Endothelial cell of umbilical vein (primary cell): ENCODE results near the gene AFP. TPM values are rescaled to one million over a fixed set of nuclear protein-coding genes. Genes with fewer than 3 reads are reported as not detected.

ENCODE experiments used
- BruUV-seq: library from RNA; stranded (reverse); fragments of 400-500 nt; replicated peaks from 2 replicates; lab custom pipeline; 2021; lab: Mats Ljungman, UMichigan
- CTCF ChIA-PET: fragments of 300-600, 350-600 bp; sonication (Branson Sonifier 250); formaldehyde crosslinking; loops from one replicate; lab custom pipeline; 2021; ENCODE audit warnings: antibody characterized with exemption, inconsistent platforms; lab: Charles Lee
- POLR2A ChIA-PET: fragments of 300-600, 350-600 bp; sonication (Branson Sonifier 250); formaldehyde crosslinking; loops from one replicate; lab custom pipeline; 2021; ENCODE audit warnings: antibody characterized with exemption, inconsistent platforms; lab: Charles Lee
- DNase-seq: peaks from one replicate; pipeline ENCODE4 v3.0.0-alpha.2; 2011; ENCODE audit warnings: low read depth, low spot score
- FAIRE-seq: peaks from 2 replicates; lab custom pipeline; 2011; peaks lifted over from hg19 to GRCh38; lab: Jason Lieb, UNC
- H2AFZ ChIP-seq: 2 replicates; pipeline ENCODE4 v1.6.0; 2012; ENCODE audit warnings: low read depth, low read length, control low read depth, inconsistent platforms
- H3K27ac ChIP-seq: 2 replicates; pipeline ENCODE4 v1.5.1; 2011; ENCODE audit warnings: low read depth, mild to moderate bottlenecking, control low read depth, low read length, moderate library complexity; ENCODE audit not compliant: insufficient read depth
- H3K27me3 ChIP-seq, 2 experiments: 2 replicates each; pipeline versions ENCODE4 v1.6.0 to v1.6.1; 2011; ENCODE audit warnings: low read length in 2 of 2, mixed read lengths in 1 of 2; ENCODE audit not compliant: control insufficient read depth in 2 of 2, insufficient read depth in 2 of 2
- H3K36me3 ChIP-seq, 2 experiments: 2 replicates in 1 of 2; 3 replicates in 1 of 2; pipeline ENCODE4 v1.5.1; 2011; ENCODE audit warnings: low read length in 2 of 2, mild to moderate bottlenecking in 1 of 2, moderate library complexity in 1 of 2; ENCODE audit not compliant: control insufficient read depth in 2 of 2, insufficient read depth in 2 of 2; ENCODE audit errors: extremely low read depth in 1 of 2
- H3K4me1 ChIP-seq: 3 replicates; pipeline ENCODE4 v1.5.1; 2011; ENCODE audit warnings: mild to moderate bottlenecking, low read length; ENCODE audit not compliant: control insufficient read depth, insufficient read depth; ENCODE audit errors: extremely low read depth
- H3K4me2 ChIP-seq: 2 replicates; pipeline ENCODE4 v1.6.1; 2011; ENCODE audit warnings: low read length, control low read depth, mixed read lengths; ENCODE audit not compliant: insufficient read depth
- H3K4me3 ChIP-seq, 3 experiments: fragments of 200-600 bp in 1 of 3; sonication (generic), shearing (Covaris generic) in 1 of 3; replicated peaks in 1 of 3; 2 replicates each; pipeline ENCODE4 v1.5.1; 2011 to 2016; ENCODE audit warnings: control low read depth in 3 of 3, low read length in 3 of 3, mild to moderate bottlenecking in 2 of 3, inconsistent platforms in 1 of 3, low read depth in 1 of 3, moderate library complexity in 1 of 3; ENCODE audit not compliant: insufficient read depth in 1 of 3
- H3K79me2 ChIP-seq: 2 replicates; pipeline ENCODE4 v1.6.0; 2012; ENCODE audit warnings: low read length, inconsistent platforms; ENCODE audit not compliant: control insufficient read depth, insufficient read depth
- H3K9ac ChIP-seq: replicated peaks from 2 replicates; pipeline ENCODE3; 2011; ENCODE audit warnings: low read length, control low read depth; ENCODE audit not compliant: insufficient read depth; ENCODE audit errors: extremely low read depth
- H3K9me1 ChIP-seq: replicated peaks from 3 replicates; pipeline ENCODE4 v1.6.0; 2011; ENCODE audit warnings: mild to moderate bottlenecking, low read length; ENCODE audit not compliant: control insufficient read depth, insufficient read depth; ENCODE audit errors: extremely low read depth
- H3K9me3 ChIP-seq: replicated peaks from 2 replicates; pipeline ENCODE4 v1.5.1; 2012; ENCODE audit warnings: low read length, inconsistent platforms; ENCODE audit not compliant: control insufficient read depth, insufficient read depth
- H4K20me1 ChIP-seq: replicated peaks from 2 replicates; pipeline ENCODE3; 2011; ENCODE audit warnings: mild to moderate bottlenecking, low read length; ENCODE audit not compliant: control insufficient read depth, insufficient read depth; ENCODE audit errors: extremely low read depth
- EZH2 ChIP-seq: IDR thresholded peaks from 2 replicates; pipeline ENCODE4 v1.6.1; 2012; ENCODE audit warnings: borderline replicate concordance, low read depth, mild to moderate bottlenecking, moderate library complexity, low read length, inconsistent platforms; ENCODE audit not compliant: severe bottlenecking
- FOS ChIP-seq: IDR thresholded peaks from 2 replicates; pipeline ENCODE4 v1.6.1; 2011; ENCODE audit warnings: mild to moderate bottlenecking, low read length, moderate library complexity, borderline replicate concordance; ENCODE audit not compliant: insufficient read depth
- GATA2 ChIP-seq: IDR thresholded peaks from 2 replicates; pipeline ENCODE4 v1.7.0; 2011; ENCODE audit warnings: low read depth, mild to moderate bottlenecking, moderate library complexity, mixed read lengths, low read length; ENCODE audit not compliant: insufficient read length, insufficient read depth
- JUN ChIP-seq: IDR thresholded peaks from 2 replicates; pipeline ENCODE4 v1.6.1; 2011; ENCODE audit warnings: borderline replicate concordance, low read depth; ENCODE audit not compliant: insufficient read length, insufficient read depth
- MAX ChIP-seq: IDR thresholded peaks from 2 replicates; pipeline ENCODE4 v1.6.1; 2011; ENCODE audit not compliant: insufficient read depth, insufficient read length
- MYC ChIP-seq: IDR thresholded peaks from one replicate; pipeline ENCODE4 v1.6.1; 2011; ENCODE audit warnings: mild to moderate bottlenecking, low read depth, low read length
- POLR2A ChIP-seq: IDR thresholded peaks from 2 replicates; pipeline ENCODE4 v1.6.1; 2012; ENCODE audit warnings: low read depth, mild to moderate bottlenecking, control low read depth, low read length
- POLR2AphosphoS5 ChIP-seq: IDR thresholded peaks from 2 replicates; pipeline ENCODE4 v1.6.1; 2012; ENCODE audit warnings: low read depth, mild to moderate bottlenecking, control low read depth, low read length, moderate library complexity; ENCODE audit not compliant: insufficient read depth
- dilution Hi-C: fragments of 300-500 bp; cut with MboI; formaldehyde crosslinking; loops from one replicate; pipeline ENCODE4 v1.15.0; 2019; ENCODE audit warnings: low sequenced_read_pairs; ENCODE audit not compliant: extremely low pct_ligation_motif_present
- intact Hi-C: fragments of 100-400 bp; cut with micrococcal nuclease; formaldehyde crosslinking; loops from one replicate; pipeline ENCODE4 v1.10.0; 2022
- polyA plus RNA-seq, 4 experiments: library from polyadenylated mRNA; depleted of rRNA in 3 of 4; stranded (reverse) in 3 of 4; unstranded in 1 of 4; fragments of >200 nt; gene quantifications; 2 replicates each; pipeline versions ENCODE4 v1.2.1 to v1.2.3, GENCODE V29; 2011 to 2012; ENCODE audit warnings: missing spikeins in 1 of 4
- total RNA-seq: library from RNA; stranded (reverse); gene quantifications from 2 replicates; pipeline ENCODE4 v1.2.3, GENCODE V29; 2021
- TF ChIP-seq, protein P1 (sequence below), 2 donors: IDR thresholded peaks; 1 replicate in 1 of 2; 2 replicates in 1 of 2; pipeline ENCODE4 v1.5.1; 2011; ENCODE audit warnings: low read length in 2 of 2, mild to moderate bottlenecking in 2 of 2, moderate library complexity in 2 of 2, control low read depth in 1 of 2, inconsistent platforms in 1 of 2, low read depth in 1 of 2; ENCODE audit not compliant: insufficient read depth in 1 of 2; ENCODE audit errors: extremely low read depth in 1 of 2

Gene AFP
- total and polyA plus RNA-seq, 2 donors (not counting 3 experiments of a cell fraction or from before 2014, with no cell fraction given), result not detected

DNA sequence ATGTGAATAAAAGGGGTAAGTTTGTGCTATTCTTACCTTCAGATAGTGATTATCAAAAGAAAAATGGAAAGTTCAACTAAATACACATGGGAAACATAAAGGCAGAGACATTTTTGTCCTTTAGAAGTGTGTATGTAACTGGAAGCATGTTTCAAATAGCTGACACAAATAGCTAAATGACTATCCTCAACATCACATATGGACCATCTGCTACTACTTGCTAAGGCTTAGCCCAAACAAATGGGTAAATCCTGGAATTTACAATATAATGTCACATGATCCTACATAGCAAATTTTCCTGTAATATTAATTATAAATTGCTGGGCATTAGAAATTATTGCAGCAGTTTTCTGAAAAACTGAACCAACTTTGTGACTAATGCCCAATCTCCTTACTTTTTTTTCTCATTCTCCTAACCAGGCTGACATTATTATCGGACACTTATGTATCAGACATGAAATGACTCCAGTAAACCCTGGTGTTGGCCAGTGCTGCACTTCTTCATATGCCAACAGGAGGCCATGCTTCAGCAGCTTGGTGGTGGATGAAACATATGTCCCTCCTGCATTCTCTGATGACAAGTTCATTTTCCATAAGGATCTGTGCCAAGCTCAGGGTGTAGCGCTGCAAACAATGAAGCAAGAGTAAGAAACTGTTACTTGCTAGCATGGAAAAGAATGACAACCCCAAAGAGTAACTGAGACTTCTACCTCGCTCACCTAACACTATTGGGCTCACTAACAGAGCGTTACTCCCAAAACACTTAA lies 16.1 kb downstream of the AFP start:
- POLR2A ChIA-PET, result no interaction called here

DNA sequence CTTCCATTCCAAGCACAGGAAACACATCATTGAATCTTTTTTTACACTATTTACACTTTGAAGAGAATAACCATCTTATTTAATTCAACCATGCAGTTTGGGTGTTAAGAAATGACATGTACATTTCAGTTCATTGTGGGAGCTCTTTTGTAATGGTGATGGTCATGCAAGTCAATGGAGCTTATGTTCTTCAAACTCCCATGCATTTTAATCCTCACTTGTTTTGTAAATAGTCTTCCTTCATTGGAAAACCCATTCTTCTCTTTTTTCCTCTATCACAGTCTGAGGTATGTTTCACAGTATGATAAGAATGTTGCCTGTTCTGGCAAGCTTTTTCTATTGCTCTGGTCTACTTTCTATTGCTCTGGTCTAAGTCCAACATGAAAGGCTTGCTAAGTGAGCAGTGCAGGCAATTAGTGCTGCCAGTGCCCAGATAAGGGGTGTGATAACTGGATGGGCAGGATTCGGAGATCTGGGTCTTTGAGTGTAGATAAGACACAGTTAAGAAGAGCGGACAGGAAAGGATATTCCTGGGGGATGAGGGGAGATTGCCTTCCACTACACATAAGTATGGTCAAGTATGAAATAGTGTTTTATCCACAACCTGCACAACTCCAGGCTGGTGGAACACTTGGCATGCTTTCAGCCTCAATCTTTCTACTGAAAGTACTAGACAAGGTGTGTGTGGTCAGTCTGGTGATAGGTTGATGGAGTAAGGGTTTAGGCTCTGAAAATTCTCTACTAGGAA lies 17.1 kb downstream of the AFP start:
- Histone ChIP-seq H3K9me1 (no peaks in the 10 kb centered on the region), H3K4me1 (no peaks in the 10 kb centered on the region), H3K27me3 (peaks cover 6 to 21% of the 10 kb centered on the region in 2 experiments), H3K9me3 (no peaks in the 10 kb centered on the region), H3K79me2 (no peaks in the 10 kb centered on the region), H3K4me3 (no peak overlapping the region), H3K27ac (no peak overlapping the region), H3K9ac (no peak overlapping the region), H3K4me2 (no peak overlapping the region), H3K36me3 (no peaks in the 10 kb centered on the region), H4K20me1 (no peaks in the 10 kb centered on the region), H2AFZ (no peak overlapping the region)
- no TSS peak for BruUV-seq
- DNase-seq (no peak), FAIRE-seq (no peak)
- intact Hi-C loops, result no loop called here
- CTCF ChIA-PET, result interaction anchor here (1.4 to 2.2 kb wide), 2 partner anchors 9 to 15 kb away, joined by 3 to 6 read pairs; no protein-coding TSS in a partner anchor
- dilution Hi-C loops, result no loop called here
- POLR2A ChIA-PET, result no interaction called here
- TF ChIP-seq MYC (no peak), POLR2AphosphoS5 (no peak), GATA2 (no peak), JUN (no peak), POLR2A (no peak), FOS (no peak), MAX (no peak)
- TF ChIP-seq, protein P1, sequence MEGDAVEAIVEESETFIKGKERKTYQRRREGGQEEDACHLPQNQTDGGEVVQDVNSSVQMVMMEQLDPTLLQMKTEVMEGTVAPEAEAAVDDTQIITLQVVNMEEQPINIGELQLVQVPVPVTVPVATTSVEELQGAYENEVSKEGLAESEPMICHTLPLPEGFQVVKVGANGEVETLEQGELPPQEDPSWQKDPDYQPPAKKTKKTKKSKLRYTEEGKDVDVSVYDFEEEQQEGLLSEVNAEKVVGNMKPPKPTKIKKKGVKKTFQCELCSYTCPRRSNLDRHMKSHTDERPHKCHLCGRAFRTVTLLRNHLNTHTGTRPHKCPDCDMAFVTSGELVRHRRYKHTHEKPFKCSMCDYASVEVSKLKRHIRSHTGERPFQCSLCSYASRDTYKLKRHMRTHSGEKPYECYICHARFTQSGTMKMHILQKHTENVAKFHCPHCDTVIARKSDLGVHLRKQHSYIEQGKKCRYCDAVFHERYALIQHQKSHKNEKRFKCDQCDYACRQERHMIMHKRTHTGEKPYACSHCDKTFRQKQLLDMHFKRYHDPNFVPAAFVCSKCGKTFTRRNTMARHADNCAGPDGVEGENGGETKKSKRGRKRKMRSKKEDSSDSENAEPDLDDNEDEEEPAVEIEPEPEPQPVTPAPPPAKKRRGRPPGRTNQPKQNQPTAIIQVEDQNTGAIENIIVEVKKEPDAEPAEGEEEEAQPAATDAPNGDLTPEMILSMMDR (IDR thresholded peaks at IDR 0.05; ENCODE audit: extremely low read depth in 1 of 2, insufficient read depth in 1 of 2, low read depth in 1 of 2, low read length in 2 of 2), result no peak

More for the DNA sequence above, 16.1 kb downstream of the AFP start:
- FAIRE-seq, result no peak
- TF ChIP-seq GATA2 (no peak), FOS (no peak), JUN (no peak), MAX (no peak), EZH2 (no peak), POLR2AphosphoS5 (no peak)
- H3K9ac ChIP-seq, result no peak overlapping the region
- H3K79me2 ChIP-seq, result no peaks in the 10 kb centered on the region
- no peaks in the 10 kb centered on the region for H4K20me1 ChIP-seq
- no peaks in the 10 kb centered on the region for H3K9me1 ChIP-seq
- dilution Hi-C loops, result no loop called here
- no peaks in the 10 kb centered on the region for H3K9me3 ChIP-seq
- no TSS peak for BruUV-seq
- DNase-seq, result no peak
- H3K27me3 ChIP-seq, result peaks cover 6 to 30% of the 10 kb centered on the region in 2 experiments
- intact Hi-C loops, result no loop called here
- CTCF ChIA-PET, result interaction anchor here (0.6 to 2.2 kb wide), 3 partner anchors 9 to 914 kb away, joined by 3 to 6 read pairs (median 3); no protein-coding TSS in a partner anchor
- no peaks in the 10 kb centered on the region for H3K4me1 ChIP-seq
- no peak overlapping the region for H3K4me2 ChIP-seq
- H2AFZ ChIP-seq, result no peak overlapping the region
- H3K27ac ChIP-seq, result no peak overlapping the region
- no peaks in the 10 kb centered on the region for H3K36me3 ChIP-seq
- H3K4me3 ChIP-seq, result no peak overlapping the region
